HG03575 (cell line): Measurements from ENCODE around the gene NKX3-2.
"Not testable (repeated sequence)": the region's sequence is repeated elsewhere in the genome, so short reads cannot be mapped to it uniquely, and the experiment has no call there.

Source experiments
- ATAC-seq: cut with Tn5 transposase; IDR thresholded peaks from one replicate; pipeline ENCODE4 v1.9.1; 2021; ENCODE audit not compliant: unreplicated experiment, insufficient number of reproducible peaks, low FRiP score; ENCODE audit errors: extremely low read depth

The NKX3-2 gene

DNA sequence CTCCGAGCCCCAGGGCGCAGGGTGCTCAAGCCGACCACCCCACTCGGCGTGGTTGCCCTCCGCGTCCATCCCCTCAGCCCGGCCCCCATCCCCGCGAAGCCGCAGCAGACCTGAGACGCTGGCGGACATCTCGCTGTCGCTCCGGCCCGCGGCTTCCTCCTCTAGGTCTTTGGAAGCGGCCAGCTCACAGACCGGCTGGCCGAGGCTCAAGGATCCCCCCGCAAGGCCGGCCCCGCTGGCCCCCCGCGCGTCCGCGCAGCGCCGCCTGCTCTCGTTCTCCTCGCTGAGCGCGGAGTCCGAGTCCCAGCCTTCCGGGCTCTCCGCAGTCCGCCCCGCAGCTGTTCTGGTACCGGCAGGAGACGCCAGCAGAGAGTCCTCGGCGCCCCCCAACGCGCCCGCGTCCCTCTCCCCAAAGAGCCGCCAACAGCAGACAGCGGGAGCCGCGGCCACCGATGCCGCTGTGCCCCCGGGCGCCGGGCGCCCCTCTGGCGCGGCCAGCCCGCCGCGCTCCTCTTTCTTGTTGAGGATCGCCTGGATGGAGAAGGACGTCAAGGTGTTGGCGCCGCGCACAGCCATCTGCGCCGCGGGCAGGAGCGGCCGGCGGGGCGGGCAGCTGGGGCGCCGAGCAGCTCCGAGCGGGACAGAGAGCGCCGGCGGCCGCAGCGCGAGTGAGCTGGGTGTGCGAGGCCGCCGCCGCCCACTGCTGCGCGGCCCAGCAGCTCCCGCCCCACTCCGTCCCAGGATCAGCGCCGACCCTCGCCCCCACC lies at the start of gene NKX3-2:
NKX3-2 (minus strand) TSS at position 670 of the 767 bp plus-strand sequence; CDS start at position 576, 94 bp downstream.
- ATAC-seq = no peak

DNA sequence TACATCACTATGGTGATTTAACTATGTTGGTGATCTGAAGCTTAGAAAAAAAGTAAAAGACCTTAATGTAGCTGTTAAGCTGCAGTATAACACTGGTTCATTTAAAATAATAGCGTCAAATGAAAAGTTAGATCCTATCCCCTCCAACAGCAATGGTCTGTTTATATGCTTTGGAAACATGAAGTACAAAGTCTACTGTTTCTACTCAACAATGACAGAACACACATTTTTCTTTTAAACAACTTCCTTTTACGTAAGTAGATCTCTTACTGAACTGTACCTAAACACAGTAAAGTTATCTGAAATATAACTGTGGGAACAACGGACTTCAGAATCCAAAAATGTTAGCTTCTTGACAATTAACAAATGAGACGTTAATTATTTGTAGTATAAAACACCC lies 47.9 kb upstream of the NKX3-2 start:
- ATAC-seq = no peak

DNA sequence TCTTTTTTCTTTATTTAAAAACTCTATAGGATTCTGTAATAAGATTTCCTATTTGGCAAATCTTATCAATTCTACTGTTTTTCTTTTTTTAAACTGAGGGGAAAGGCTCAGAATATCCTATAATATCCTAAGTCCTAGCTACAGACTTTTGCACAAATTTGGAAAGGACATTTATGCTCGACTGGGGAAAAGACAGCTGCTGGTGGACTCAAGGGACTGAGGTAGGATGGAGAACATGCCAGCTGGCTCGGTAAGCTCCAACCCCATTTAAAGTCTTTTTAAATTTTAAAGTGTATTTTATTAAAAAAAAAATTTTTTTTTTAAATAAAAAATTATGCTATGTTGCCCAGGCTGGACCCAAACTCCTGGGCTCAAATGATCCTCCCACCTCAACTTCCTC lies 46.5 kb upstream of the NKX3-2 start:
- ATAC-seq = no peak

DNA sequence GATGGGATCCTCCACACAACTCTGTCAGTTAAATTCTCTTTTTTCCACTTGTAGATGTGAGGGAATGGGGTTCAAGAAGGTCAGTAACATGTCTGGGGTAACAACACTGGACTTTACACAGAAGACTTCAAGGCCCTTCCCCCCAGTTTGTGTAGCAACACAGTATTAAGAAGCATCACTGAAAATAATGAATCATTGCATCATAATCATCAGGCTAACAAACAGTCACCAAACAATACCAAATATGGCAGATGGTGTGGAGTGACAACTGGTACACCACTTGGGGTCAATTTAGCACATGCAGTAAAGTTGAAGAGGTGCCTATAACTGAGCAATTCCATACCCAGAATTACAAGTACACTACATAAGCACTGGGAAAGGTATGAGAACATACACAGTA lies 44.6 kb upstream of the NKX3-2 start:
- no peak for ATAC-seq

DNA sequence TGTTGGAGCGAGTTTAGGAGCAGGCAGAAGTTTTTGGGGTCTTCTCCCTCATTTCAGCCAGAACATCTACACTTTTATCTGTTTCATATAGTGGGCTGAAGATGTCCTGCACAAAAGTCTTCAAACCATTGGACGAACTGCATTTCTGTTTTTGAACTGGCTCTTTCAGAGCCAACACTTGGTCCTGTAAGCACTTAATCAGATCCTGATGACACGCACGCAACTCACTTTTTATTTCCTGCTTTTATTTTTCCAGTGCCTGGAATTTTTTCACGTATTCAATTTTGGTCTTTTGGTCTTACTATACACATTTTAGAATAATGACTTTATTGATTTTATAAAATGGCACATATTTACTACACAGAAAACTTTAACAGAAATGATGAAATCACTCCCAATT lies 40.2 kb upstream of the NKX3-2 start:
- ATAC-seq = no peak

DNA sequence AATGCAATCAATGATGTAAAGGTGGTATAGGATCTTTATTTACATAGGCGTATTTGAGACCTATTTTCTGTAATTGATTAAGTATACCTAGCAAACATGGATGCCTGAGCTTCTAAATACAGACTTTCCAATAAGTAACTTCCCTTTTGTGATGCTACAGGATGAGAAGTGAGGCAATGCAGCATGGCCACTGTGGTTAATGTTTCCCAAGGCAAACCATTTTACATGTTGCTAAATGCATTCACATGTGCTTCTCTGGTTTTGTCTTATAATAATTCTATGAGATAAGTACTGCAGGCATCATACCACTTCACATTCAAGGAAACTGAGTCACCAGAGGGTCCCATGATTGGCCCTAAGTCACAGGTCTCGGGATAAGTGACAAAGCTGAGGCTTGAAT lies 35.7 kb upstream of the NKX3-2 start:
- no peak for ATAC-seq

DNA sequence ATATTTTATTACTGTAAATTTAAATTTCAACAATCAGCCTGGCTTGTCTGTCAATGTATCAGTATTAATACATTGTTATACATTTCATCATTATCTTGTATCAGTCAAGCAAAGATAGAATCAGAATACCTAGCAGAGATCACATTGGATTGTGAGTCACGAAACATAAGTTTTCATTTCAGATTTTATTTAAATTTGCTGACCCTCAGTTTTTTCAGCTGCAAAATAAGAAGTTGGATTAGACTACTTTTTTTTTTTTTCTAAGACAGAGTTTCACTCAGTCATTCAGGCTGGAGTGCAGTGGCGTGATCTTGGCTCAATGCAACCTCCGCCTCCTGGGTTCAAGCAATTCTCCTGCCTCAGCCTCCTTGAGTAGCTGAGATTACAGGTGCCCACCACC lies 33.4 kb upstream of the NKX3-2 start:
- ATAC-seq = no peak

DNA sequence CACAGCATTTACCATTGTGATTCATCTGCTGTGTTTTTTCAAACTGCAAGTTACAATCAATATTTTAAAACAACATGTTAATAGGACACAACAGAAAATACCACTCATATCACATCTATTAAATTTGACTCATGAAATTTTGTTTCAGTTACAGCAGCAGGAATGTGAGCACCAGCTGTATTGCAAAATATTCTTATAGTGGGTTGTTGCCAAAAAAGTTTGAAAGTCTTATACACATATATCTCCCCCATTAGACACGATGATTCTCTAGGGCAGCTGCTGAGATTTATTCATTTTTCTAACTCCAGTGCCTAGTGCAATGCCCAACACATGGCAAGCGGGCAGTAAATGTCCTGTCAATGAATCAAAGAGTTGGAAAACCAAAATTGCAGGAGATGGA lies 26.6 kb upstream of the NKX3-2 start:
- no peak for ATAC-seq

DNA sequence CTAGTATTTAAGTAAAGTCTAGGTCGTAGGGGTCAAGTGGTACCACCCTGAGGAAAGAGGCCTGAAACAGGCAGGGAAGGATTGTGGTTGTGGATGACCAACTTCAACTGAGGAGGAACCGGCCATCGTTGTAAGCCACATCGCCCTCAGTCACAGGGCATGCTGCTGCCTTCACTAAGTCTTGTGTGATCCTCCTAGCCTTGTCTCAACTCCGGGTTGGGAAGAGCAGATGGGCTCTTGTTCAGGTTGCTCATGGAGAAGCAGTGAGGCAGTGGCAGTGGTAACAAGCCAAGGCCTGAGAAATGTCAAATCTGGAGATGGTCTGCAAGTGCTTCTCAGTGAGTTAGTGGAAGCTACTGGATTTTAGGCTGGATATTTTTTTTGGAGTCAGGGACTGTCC lies 22.8 kb upstream of the NKX3-2 start:
- no peak for ATAC-seq

DNA sequence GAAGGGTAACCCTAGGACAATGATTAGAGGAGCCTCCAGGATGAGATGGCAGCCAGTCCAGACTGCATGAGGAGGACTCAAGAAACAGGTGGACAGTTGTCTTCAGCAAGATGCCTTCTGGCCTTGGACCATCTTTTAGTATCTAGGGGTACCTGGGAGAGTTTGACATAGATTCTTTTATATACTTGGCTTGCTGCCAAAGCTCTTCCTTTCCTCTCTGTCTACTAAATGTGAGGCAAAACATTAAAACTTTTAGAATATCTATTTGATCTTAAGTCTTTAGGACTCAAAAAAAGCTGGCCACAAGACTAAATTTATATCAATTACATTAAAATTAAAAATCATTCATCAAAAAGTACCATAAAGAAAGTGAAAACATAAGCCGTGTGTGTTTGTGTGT lies 18.6 kb upstream of the NKX3-2 start:
- ATAC-seq = no peak

DNA sequence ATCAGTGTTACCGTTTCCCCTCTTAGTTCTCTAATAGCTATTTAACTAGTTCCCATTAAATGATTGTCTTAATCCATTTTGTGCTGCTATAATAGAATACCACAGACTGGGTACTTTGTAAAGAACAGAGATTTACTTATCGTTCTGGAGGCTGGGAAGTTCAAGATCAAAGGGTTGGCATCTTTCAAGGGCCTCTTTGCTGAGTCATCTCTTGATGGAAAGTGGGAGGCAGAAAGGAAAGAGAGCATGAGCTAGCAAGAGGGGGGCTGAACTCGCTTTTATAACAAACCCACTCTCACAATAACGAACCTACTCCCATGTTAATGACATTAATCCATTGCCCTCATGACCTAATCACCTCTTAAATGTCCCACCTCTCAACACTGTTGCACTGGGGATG lies 17.4 kb upstream of the NKX3-2 start:
- no peak for ATAC-seq

DNA sequence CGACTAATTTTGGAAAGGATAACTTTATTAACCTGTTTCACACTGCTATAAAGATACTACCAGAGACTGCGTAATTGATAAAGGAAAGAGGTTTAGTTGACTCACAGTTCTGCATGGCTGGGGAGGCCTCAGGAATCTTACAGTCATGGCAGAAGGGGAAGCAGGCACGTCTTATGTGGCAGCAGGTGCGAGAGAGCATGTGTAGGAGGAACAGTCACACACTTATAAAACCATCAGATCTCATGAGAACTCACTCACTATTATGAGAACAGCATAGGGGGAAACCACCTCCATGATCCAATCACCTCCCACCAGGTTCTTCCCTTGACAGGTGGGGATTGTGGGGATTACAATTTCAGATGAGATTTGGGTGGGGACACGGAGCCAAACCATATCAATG lies 15.8 kb upstream of the NKX3-2 start:
- not testable (repeated sequence) for ATAC-seq

DNA sequence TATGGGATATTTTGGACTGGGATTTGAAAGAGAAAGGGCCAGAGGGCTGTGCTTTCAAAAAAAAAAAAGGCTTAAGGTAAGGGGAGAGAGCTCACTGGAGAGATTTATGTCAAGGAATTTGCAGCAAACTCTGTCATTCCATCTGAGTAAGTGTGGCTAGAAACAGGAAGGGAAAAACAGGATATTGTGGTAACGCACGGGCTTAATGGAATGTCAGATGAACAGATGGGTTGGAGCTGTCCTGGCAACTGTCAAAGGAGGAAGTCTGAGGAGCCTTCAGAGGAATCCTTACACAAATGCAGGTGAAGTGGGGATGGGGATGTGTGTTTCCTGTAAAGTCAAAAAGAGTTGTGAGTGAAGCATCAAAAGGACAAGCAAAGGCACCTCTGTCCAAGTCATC lies 15.1 kb upstream of the NKX3-2 start:
- ATAC-seq = no peak

DNA sequence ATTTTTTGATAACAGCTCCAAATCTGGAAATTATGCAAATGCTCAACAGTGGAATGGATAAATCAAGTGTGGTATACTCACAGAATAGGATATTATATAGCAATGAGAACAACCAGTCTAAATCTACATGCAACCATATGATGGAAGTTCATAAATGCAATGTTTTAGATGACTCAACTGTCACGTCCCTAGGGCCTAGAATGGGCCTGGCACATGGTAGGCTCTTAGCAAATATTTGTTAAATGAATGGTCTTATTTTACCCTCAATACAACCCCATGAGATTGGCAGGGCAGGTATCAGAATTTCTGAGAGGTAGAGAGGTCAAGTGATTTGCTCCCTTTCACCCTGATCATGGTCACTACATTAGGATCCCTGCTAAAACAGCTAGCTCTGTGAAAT lies 14.6 kb upstream of the NKX3-2 start:
- no peak for ATAC-seq

DNA sequence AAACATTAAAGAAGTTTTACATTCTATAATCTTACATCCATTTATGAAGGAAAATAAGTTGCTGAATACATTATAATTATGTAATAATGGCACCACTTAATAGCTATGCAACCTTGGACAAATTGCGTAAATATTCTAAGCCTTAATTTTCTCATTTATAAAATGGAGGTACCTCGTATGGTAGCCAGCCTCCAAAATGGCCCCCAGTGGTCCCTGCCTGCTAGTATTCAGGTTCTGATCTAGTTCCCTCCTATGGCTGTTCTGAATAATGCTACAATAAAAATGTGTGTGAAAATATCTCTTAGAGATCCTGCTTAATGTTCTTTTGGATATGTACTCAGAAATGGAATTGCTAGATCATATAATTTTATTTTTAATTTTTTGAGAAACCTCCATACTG lies 11.0 kb upstream of the NKX3-2 start:
- no peak for ATAC-seq

DNA sequence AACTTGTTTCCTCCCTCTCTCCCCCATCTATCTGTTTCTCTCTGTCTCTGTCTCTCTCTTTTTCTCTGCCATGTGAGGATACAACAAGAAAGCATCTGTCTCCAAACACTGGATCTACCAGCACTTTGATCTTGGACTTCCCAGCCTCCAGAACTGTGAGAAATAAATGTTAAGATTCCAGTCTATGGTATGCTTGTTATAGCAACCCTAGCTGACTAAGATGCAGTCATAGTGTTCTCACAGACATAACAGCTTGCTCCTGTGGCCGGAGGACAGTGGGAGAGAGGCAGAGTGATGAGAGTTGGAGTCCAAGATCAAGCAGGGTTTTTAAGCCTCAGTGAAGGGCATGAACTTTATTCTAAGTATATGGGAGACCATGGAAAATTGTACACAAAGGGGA lies 8.8 kb upstream of the NKX3-2 start:
- ATAC-seq = no peak

DNA sequence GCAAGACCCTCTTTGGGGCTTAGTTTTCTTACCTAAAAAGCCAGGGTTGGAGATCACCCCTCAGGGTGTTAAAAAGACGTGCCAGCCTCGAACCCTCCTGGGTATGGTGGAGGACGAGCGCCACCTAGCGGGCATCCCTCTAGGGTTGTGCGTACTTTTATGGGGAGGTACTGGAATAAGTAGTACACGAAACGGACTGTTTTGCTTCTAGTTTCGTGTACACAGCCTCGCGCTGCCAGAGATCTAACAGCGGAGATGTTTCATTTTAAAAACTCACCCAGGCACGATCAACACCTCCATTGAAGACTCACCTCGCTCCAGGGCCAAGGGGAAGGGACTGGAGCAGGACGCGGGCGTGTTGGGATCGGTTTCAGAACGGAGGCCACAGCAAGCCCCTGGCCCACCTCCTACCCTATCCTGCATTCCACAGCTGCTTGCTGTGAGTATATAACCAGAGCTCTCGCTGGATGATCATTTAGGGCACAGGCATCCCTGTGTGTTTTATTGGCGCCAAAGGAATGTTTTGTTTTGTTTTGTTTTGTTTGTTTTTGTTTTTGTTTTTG lies 4.8 kb upstream of the NKX3-2 start:
- peak; percentile 62 for ATAC-seq

DNA sequence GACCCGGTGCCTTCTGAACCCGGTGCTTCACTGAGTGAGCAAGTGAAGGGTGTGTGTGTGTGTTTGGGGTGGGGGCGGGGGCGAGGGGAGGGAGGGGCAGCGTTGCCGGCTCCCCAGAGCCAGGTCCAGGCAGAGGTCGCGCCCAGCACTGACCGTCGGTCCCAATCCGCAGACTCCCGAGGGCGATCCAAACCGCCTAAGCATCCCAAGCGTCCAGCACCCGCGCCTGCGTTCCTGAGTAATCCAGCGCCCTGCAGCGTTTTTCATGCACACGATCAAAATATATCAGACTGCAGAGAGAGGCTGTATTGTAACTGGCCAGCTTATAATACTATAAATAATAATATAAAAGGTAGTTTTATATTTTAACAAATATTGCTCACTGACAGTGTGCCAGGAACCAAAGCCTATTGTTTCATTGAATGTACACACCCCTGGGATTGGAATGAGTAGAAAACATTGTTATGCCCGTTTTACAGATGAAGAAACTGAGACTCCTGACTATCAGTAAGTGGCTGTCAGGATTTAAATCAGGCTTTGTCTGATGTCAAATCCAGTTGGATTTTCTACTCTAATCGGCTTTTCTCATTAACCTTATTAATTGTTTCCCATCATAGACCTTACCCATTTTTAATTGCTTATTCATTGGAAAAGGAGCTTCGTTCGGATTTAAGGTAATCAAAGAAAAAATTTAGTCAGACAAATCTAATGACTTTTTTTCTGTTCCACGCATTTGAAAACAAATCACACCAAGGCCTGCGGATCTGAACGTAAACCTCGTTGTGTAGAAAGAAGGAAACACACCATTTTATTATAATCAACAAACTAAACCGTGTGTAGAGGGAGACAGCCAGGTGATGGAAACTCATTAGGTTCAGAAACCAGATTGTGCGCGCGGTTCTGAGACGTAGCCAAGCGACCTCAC lies 4.0 kb upstream of the NKX3-2 start:
- no peak for ATAC-seq

DNA sequence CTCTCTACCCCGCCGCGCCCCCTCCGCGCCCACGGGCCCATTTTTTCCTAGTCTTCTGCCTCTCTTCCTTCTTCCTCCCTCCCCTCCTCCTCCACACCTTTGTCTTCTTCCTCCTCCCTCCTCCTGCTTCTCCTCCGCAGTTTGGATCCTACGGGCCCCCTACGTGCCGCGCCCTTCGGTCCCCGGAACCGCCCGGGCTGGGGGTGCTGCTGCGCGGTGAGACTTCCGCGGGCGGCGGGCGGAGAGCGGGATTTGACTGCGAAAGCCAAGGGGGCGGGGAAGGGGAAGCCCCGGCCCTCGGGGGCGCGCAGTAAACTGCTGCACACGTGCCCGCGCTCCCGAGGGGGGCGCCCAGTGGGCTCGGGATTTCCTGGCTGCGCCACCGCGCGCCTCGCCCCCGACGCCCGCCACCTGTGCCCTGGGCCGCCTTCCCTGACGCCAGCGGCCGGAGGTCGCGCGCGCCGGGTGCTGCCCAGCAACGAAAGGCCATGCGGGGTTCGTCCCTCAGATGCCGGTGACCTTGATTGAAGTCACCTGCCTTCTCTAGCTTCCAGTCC lies 3.3 kb upstream of the NKX3-2 start:
- ATAC-seq = no peak
